ENCODE results near the gene EML6.

DNA sequence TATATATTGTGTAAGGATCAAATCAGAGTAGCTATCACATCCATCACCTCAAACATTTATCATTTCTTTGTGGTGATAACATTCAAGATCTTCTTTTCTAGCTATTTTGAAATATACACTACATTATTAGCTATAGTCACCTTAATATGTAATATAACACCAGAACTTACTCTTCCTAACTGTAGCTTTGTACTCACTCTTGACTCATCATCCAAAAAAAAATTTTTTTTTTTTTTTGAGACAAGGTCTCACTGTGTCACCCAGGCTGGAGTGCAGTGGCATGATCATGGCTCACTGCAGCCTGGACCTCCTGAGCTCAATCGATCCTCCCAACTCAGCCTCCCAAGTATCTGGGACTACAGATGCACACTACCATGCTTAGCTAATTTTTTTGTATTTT is 153.3 kb downstream of the EML6 start:
- TF ChIP-seq, protein P1, sequence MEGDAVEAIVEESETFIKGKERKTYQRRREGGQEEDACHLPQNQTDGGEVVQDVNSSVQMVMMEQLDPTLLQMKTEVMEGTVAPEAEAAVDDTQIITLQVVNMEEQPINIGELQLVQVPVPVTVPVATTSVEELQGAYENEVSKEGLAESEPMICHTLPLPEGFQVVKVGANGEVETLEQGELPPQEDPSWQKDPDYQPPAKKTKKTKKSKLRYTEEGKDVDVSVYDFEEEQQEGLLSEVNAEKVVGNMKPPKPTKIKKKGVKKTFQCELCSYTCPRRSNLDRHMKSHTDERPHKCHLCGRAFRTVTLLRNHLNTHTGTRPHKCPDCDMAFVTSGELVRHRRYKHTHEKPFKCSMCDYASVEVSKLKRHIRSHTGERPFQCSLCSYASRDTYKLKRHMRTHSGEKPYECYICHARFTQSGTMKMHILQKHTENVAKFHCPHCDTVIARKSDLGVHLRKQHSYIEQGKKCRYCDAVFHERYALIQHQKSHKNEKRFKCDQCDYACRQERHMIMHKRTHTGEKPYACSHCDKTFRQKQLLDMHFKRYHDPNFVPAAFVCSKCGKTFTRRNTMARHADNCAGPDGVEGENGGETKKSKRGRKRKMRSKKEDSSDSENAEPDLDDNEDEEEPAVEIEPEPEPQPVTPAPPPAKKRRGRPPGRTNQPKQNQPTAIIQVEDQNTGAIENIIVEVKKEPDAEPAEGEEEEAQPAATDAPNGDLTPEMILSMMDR (conservative IDR thresholded peaks at IDR 0.05; ENCODE audit: low read depth, low read length), result no peak
- TF ChIP-seq EZH2 (IDR thresholded peaks at IDR 0.05; ENCODE audit: low read length, unreplicated experiment), result no peak
